Pulmonary artery endothelial cell (primary cell): ENCODE measurements around the gene PKLR. TPM values are rescaled to one million over a fixed set of nuclear protein-coding genes. Genes with fewer than 3 reads are reported as not detected.

Experiments used
- DNase-seq: peaks from one replicate; pipeline ENCODE4 v3.0.0-alpha.2; 2011; ENCODE audit warnings: low read depth, low spot score
- total RNA-seq: library from RNA; depleted of rRNA; stranded (reverse); fragments of >200 nt; gene quantifications from 2 replicates; pipeline ENCODE4 v1.2.3, GENCODE V29; 2014

The PKLR gene
- total RNA-seq, 1 donor from 2014 or later: not detected

DNA sequence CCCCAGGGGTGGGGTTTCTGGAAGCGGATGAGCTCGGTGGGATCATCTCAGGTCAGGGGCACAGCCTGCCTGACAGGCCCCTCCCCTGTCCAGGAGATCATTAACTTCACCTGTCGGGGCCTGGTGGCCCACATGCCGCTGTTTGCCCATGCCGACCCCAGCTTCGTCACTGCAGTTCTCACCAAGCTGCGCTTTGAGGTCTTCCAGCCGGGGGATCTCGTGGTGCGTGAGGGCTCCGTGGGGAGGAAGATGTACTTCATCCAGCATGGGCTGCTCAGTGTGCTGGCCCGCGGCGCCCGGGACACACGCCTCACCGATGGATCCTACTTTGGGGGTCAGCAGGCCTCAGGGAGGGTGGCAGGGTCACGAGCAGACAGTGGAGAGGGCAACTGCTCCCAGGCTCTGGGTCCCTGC, 15.6 kb downstream of the PKLR start:
- no peak for DNase-seq

DNA sequence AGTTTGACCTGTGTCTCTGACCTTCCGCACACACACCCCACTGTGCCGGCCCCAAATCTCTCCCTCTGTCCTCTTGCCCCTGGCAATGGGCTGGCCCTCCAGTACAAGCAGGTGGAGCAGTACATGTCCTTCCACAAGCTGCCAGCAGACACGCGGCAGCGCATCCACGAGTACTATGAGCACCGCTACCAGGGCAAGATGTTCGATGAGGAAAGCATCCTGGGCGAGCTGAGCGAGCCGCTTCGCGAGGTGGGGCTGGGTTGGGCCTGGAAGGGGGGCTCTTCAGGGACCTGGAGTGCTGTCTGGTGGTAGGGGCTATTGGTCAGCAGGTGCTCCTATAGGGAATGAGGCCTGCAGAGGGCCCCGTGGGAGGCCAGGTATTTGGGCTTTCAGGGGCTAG, 16.2 kb downstream of the PKLR start:
- DNase-seq: no peak

- DNase-seq: no peak
Measured at GRCh38 chr1:155284476-155284875, 16.8 kb downstream of the PKLR start.

- no peak for DNase-seq
Measured at GRCh38 chr1:155282488-155283091, 18.6 kb downstream of the PKLR start.

GRCh38 chr1:155279268-155279667, 22.0 kb downstream of the PKLR start:
- DNase-seq: no peak

- DNase-seq: no peak
Measured at GRCh38 chr1:155278689-155279160, 22.5 kb downstream of the PKLR start.

DNA sequence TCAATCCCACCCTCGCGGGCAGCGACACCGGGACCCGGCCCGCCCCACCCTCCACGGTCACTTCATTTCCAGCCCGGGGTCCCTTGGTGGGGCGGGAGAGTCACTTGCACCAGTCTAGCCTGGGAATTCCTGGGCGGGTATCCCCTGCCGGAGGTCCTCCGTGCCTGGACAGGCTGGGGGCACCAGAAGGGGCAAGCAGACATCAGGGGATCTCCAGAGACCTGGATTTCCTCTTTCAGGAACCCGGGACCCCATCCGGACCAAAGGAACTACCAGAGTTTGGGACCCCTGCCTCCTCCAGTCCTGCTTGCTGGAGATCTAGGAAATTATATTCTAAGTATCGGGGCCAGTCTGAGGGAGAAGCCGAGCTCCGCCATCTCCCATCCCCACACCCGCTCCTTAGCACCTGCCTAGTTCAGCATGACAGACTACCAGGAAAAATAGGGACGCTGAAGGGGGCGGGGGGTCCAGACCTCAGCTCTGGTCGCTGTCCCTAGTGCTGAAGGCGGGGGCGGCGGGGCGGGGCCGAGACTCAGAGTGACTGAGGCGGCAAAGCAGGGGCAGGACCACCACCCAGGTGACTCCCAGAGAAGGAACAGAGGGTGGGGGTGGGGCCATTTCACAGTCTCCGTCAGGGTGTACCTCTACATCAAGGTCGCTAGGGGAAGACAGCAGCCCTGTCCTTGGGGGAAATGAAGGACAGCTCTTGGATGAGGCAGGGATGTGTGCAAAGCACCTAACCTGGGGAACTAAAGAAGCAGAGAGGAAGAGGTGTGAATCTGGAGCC, 23.1 kb downstream of the PKLR start:
- DNase-seq: no peak

DNA sequence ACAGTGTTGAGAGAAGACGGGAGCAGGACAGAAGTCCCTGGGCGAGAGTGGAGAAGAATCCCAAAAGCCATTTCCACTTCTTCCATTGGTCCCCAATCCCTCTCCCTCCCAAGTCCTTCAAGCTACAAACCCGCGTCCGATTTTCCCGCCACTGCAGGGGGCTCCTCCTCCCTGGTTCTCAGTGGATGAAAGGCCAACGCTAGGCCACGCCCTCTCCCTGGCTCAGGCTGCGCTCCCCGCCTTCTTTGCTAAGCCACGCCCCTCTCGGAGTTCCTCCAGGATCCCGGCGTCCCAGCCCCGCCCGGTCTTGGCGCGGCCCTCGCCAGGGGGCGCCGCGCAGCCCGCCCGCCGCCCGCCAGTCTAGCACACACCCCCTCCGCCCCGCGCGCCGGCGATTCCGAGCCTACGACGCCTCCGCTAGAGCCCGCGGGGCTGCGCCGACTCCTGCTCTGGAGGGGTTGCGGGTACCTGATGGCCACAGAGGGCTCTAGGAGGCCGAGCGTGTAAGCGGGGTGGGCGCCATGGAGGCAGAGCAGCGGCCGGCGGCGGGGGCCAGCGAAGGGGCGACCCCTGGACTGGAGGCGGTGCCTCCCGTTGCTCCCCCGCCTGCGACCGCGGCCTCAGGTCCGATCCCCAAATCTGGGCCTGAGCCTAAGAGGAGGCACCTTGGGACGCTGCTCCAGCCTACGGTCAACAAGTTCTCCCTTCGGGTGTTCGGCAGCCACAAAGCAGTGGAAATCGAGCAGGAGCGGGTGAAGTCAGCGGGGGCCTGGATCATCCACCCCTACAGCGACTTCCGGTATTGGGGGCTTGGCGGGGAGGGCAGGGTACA, 24.0 kb downstream of the PKLR start, which contains the start of gene HCN3:
HCN3 (plus strand) TSS at position 394 of the 832 bp plus-strand sequence; CDS start at position 522, 128 bp downstream.
- peak; percentile 81 for DNase-seq

DNA sequence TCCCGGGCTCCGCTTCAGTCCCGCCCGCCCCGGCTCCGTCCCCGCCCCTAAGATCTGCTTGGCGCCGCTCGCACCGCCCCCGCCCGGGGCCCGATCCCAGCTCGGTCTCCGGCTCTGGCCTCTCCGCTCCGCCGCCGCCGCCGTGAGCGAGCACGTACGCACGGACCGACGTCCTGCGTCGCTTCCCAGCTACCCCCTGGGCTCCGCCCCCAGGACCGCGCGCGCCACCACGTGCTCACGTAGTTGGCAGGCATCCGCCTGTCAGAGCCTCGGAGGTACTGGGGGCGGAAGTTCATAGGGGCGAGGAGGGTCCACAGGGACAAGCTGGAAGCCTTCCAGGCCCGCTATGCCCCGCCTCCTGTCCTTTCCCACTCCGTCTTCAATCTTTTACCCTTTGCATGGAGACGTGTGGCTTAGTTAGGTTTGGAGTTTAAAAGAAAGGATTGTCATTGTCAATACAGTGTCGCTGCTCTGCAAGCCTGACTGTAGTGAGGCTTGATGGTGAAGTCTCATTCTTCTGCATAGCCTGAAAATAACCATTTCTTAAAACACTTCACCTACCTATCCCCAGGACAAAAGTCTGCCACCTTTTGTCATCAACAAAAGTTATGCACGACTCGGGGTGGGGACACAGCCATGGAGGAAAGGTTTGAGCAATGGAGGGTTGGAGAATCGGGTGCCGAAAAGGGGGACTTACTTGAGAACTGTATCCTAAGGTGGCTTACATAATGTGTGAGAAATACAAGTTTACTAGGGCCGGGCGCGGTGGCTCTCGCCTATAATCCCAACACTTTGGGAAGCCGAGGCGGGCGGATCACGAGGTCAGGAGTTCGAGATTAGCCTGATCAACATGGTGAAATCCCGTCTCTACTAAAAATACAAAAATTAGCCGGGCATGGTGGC, 27.6 kb downstream of the PKLR start, which contains the start of gene CLK2:
CLK2 (minus strand) TSS at position 162 of the 903 bp plus-strand sequence. CDS start 2,527 bp downstream, outside the sequence.
- peak; percentile 80 for DNase-seq

GRCh38 chr1:155272466-155273342, 28.5 kb downstream of the PKLR start:
- DNase-seq: no peak

DNA sequence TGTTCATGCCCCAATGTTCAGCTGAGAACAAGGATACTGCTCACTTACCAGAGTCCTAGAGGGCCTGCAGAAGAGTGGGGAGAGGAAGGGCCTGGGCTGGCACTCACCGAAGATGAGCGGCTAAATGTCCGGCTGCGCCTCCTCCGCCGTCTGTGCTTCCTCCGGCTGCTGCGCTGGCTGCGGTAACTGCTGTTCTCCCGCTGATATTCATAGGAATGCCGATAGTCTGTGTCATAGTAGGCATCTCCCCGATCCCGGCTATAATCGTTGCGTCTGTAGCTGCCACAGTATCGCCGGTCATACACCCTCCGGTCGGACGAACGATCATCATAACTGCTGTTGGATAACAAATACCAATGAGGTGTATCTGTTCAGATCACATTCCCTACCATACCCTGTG, 31.9 kb downstream of the PKLR start:
- no peak for DNase-seq

DNA sequence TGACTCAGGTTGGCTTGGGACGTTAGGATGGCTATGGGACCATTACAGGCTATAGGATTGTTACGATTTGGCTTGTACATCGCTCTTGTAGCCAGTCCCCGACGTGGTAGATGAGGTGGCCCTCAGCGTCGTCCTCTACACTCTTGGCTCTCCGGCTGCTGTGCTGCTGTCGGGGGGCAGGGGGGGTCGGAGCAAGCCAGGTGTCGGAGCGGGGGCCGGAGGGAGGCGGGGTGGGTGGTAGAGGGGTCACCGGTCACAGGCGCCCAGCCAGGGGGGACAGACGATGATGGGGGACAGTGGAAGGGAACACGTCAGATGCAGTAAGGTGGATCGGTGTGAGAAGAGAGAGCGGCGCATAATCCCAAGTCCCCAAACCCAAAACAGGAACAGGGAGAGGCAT, 32.6 kb downstream of the PKLR start:
- DNase-seq: no peak

GRCh38 chr1:155267373-155267772, 33.9 kb downstream of the PKLR start:
- DNase-seq: no peak

- no peak for DNase-seq
Measured at GRCh38 chr1:155266553-155266952, 34.7 kb downstream of the PKLR start.

- DNase-seq: no peak
Measured at GRCh38 chr1:155263067-155263466, 38.2 kb downstream of the PKLR start.

GRCh38 chr1:155261852-155262673, 39.2 kb downstream of the PKLR start, which contains the start of gene SCAMP3:
Gene SCAMP3 (minus strand): TSS chr1:155262360. CDS start chr1:155262151, 209 bp downstream.
- DNase-seq: peak; percentile 96

DNA sequence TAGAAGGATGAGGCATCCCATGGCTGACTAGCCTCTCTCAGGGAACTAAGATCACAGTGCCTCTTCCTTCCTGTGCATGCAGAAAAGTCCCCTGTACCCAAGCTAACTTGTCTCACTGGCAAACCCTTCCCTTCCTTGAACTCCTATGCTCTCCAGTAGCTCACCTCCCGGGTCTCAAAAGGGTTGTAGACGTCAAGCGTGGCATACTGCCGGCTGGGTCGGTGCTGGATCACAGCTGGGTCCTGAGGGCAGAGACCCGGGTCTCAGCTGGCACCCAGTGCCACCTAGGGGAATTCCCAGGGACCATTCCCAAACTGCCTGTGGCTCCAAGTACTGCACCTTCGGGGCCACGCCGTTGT, 39.8 kb downstream of the PKLR start:
- no peak for DNase-seq

- DNase-seq: no peak
Measured at GRCh38 chr1:155260276-155260675, 41.0 kb downstream of the PKLR start.
